Measurements from ENCODE around the gene ZNF319.

- TF ChIP-seq EZH2 (IDR thresholded peaks at IDR 0.05; ENCODE audit: insufficient read depth, low read length) (peak; percentile 72), CTCF (IDR thresholded peaks at IDR 0.05; ENCODE audit: insufficient read depth, low read depth, low read length) (no peak)
Measured at GRCh38 chr16:58024486-58025350, 24.2 kb upstream of the ZNF319 start.

Measured in astrocyte (in vitro differentiated cells and primary cell).